ENCODE data around the gene FAAH.

DNA sequence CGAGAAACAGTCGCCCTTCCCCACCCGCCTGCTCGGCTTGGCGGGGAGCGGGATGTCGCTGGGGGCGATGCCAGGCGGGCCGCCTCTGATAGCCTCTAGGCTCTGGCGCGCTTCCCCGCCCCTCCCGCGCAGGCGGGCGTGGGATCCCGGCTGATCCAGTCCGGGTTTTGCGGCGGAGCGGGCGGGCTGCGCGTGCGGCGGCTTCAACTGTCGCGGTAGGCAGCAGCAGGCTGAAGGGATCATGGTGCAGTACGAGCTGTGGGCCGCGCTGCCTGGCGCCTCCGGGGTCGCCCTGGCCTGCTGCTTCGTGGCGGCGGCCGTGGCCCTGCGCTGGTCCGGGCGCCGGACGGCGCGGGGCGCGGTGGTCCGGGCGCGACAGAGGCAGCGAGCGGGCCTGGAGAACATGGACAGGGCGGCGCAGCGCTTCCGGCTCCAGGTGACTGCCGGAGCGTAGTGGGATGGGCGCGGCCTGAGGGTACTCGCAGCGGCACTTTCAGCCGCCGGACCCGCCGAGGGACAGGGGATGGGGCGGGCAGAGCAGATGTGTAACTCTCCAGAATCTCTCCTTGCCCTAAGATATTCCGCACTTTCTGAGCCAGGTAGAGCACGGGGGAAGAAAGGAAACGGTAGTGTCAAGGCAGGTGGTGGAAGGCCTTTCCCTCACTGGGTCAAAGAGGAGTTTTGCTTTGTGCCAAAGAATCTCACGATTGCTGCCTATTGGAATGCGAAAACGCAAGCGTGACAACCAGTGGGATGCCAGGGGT is at the start of gene FAAH:
- TF ChIP-seq, protein P1, sequence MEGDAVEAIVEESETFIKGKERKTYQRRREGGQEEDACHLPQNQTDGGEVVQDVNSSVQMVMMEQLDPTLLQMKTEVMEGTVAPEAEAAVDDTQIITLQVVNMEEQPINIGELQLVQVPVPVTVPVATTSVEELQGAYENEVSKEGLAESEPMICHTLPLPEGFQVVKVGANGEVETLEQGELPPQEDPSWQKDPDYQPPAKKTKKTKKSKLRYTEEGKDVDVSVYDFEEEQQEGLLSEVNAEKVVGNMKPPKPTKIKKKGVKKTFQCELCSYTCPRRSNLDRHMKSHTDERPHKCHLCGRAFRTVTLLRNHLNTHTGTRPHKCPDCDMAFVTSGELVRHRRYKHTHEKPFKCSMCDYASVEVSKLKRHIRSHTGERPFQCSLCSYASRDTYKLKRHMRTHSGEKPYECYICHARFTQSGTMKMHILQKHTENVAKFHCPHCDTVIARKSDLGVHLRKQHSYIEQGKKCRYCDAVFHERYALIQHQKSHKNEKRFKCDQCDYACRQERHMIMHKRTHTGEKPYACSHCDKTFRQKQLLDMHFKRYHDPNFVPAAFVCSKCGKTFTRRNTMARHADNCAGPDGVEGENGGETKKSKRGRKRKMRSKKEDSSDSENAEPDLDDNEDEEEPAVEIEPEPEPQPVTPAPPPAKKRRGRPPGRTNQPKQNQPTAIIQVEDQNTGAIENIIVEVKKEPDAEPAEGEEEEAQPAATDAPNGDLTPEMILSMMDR (IDR thresholded peaks at IDR 0.05), result no peak
- no peak for TF ChIP-seq POLR2A (IDR thresholded peaks at IDR 0.05)
- TF ChIP-seq EP300 (IDR thresholded peaks at IDR 0.05), result no peak
